ENCODE results near the gene GSTA5.
A peak's percentile ranks its signal among the peaks of the same experiment; 100 is the strongest.
"Not testable (repeated sequence)": the region's sequence is repeated elsewhere in the genome, so short reads cannot be mapped to it uniquely, and the experiment has no call there.

GSTA5 gene

DNA sequence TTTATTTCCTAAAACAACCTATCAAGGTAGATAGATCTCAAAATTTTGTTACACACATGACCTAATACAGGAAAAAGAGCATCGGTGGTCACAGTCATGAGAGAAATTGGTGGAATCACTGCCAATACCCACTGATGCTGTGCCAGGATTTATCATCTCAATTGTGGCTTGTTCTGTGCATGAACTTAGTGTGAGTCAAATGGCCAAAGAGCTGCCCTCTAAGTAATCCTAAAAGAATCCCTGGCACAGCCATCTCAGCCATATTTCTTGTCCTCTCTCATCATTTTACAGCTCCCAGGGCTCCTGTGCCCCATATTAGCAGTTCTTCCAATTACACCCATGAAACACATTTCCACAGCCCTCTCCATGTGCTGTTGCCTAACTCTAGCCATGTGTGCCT, 6.1 kb downstream of the GSTA5 start:
- DNase-seq (ENCODE audit: low spot score) = no peak

DNA sequence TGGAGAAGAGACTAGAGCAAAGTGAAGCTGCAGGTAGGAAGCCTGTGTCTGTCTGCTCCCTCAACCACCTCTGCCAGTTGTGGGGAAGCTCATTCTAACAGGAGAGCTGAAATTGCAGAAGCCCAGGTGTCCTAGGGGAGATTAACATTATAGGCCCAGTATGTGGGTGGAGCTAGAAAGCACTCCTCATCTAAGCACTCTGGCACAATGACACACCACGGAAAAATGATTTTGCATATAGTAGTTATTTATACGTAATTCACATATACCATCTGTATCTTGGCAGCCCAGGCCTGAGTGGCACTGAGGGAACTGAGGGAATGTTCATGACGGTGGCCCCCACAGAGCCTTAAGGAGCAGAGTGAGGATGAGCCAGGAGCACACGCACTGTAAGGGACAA, 9.7 kb downstream of the GSTA5 start:
- DNase-seq (ENCODE audit: low spot score) = not testable (repeated sequence)

DNA sequence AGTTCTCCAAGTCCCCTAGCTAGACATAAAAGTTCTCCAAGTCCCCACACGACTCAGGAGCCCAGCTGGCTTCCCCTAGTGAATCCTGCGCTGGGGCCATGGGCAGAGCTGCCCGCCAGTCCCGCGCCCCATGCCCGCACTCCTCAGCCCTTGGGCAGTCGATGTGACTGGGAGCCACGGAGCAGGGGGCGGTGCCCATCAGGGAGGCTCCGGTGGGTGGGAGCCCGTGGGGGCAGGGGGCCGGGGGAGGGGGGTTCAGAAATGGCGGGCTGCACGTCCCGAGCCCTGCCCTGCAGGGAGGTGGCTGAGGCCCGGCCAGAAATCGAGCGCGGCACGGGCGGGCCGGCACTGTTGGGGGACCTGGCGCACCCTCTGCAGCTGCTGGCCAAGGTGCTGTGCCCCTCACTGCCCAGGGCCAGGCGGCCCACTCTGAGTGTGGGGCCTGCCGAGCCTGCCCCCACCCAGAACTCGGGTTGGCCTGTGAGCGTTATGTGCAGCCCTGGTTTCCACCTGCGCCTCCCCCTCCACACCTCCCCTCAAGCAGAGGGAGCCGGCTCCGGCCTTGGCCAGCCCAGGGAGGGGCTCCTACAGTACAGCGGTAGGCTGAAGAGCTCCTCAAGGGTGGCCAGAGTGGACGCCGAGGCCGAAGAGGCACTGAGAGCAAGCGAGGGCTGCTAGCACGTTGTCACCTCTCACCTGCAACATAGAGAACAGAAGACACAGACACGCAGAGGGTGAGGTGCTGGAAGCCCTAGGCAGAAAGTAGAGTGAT, 11.4 kb downstream of the GSTA5 start:
- no peak for DNase-seq (ENCODE audit: low spot score)

DNA sequence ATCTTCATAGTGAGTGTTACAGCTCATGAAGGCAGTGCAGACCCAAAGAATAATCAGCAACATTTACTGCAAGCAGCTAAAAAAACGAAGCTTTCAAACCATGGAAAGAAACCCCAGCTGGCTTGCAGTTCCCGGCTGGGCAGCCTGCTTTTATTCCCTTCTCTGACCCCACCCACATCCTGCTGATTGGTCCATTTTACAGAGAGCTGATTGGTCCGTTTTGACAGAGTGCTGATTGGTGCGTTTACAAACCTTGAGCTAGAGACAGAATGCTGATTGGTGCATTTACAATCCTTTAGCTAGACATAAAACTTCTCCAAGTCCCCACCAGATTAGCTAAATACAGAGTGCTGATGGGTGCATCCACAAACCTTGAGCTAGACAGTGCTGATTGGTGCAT, 12.0 kb downstream of the GSTA5 start:
- DNase-seq (ENCODE audit: low spot score) = not testable (repeated sequence)

DNA sequence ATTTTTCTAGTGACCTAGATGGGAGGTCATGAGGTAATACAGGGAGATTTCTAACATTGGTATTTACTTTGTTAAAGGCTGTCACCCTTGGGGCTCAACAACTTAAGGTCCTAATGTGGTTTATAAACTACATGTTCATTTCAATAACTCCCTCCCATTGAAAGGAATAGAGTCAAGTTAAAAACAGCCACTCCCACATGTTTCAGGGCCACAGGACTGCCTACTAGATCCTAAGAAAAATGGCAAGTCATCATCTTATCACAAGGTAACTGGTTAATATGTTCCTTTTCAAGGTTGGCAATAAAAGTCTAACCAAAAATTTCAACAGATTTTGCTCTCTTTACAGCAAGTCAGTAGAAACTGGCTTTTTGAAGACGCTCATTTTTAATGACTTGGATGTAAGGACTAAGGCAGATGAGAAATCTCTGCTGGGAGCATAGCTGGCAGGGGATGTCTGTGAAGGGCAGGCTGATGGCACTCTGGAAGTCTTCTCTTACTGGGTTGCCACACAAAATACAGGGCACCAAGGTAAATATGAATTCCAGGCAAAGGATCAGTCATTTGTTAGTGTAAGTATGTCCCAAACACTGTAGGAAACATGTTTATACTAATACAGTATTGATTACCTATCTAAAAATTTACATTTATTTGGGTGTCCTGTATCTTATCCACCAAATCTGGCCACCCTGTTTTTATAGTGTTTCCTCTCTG, 13.4 kb downstream of the GSTA5 start:
- DNase-seq (ENCODE audit: low spot score) = not testable (repeated sequence)

DNA sequence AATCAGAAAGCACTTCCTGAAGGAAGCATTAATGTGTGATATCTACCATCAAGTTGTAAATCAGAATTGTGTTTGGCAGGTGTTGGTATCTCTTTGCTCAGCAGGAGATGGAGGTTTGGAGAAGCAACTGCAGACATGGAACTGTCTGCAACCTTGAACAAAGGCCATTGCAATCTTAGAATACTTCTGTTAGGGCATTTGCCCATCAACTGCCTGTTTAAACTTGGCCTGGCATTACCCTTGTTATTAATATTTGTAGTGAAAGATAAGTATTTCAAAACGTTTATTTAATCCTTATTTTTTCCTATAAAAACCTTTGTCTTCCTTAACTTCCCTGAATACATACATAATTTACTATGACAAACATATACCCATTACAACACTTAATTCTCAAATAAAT, 14.1 kb downstream of the GSTA5 start:
- DNase-seq (ENCODE audit: low spot score) = no peak

DNA sequence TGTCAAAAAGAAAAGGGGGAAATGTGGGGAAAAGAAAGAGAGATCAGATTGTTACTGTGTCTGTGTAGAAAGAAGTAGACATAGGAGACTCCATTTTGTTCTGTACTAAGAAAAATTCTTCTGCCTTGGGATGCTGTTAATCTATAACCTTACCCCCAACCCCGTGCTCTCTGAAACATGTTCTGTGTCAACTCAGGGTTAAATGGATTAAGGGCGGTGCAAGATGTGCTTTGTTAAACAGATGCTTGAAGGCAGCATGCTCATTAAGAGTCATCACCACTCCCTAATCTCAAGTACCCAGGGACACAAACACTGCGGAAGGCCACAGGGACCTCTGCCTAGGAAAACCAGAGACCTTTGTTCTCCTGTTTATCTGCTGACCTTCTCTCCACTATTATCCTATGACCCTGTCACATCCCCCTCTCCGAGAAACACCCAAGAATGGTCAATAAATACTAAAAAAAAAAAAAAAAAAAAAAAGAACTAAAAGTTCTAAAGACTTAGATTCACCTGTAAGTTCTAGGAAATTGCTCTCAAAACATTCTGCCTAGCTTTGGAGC, 14.6 kb downstream of the GSTA5 start:
- DNase-seq (ENCODE audit: low spot score) = not testable (repeated sequence)

DNA sequence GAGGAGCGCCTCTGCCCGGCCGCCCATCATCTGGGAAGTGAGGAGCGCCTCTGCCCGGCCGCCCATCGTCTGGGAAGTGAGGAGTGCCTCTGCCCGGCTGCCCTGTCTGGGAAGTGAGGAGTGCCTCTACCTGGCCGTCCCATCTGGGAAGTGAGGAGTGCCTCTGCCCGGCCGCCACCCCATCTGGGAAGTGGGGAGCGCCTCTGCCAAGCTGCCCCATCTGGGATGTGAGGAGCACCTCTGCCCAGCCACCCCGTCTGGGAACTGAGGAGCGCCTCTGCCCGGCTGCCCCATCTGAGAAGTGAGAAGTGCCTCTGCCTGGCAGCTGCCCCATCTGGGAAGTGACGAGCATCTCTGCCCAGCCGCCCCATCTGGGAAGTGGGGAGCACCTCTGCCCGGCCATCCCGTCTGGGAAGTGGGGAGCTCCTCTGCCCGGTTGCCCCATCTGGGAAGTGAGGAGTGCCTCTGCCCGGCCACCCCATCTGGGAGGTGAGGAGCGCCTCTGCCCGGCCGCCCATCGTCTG, 15.3 kb downstream of the GSTA5 start:
- not testable (repeated sequence) for DNase-seq (ENCODE audit: low spot score)

DNA sequence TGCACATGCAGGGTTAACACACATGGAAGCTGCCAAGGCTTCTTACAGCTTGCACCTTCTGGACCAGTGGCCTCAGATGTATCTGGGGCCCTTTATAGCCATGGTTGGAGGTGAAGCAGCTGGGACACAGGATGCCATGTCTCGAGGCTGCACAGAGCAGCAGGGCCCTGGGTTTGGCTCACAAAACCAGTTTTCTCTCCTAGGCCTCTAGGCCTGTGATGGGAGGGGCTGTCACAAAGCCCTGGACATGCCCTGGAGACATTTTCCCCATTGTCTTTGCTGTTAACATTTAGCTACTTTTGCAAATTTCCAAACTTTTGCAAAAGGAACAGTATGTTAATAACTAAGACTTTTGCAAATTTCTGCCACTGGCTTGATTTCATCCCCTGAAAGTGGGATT, 18.8 kb downstream of the GSTA5 start:
- DNase-seq (ENCODE audit: low spot score) = no peak

DNA sequence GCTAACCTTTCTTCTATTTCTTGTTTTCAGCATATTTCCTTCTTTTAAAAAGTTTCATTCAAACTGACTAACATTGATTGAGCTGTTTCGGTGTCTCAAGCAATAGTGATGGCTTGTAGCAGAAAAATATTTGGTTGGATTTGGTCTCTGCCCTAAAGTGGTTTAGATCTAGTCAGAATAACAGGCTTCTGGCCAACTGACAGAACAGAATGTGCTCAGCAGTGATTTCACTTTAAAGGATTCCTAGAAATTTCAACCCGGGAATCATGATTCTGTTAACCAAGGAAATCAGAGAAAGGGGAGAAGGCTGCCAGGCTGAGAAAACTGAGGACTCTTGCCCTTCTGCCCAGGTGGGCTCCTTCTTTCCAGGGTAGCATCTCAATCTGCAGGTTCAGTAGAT, 20.4 kb downstream of the GSTA5 start:
- DNase-seq (ENCODE audit: low spot score) = no peak

DNA sequence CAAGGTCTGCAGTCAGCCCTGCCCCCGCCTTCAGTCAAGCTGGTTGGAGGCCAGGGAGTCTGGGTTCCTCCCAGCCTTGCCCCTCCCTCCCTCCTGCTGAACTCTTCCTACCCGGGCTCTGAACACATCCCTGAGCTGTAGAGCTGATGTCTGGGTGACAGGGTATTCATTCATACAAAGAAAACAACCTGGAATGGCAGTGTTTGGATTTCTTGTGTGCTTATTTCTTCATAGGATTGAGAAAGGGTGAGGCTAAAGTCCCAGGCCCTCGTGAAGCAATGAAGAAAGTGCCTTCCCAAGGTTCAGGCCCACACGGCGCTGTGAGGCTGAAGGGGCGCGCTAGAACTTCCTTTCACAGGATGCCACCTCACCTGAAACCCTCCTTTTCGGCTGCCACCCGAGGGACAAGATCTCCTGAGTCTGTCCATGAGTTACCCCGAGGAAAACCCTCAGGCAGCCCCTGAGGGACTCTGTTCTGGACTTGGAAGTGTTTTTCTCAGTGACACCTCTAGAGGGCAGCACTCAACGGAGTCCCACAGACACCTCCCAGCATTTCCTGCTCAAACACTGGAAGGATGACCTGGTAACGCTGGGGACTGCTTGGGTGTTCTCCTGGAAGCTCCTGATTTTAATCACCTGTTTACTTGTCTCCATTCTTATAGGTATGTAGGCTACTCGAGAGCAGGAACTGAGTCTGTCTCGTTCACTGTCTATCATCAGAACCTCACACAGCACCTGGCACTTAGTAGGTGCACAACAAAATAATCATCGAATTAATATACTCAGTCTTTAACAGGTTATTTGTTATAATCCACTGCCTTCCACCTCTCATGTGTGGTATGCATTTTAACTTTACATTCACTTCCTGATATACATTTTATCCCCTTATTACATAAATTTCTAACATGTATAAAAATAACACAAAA, 25.2 kb downstream of the GSTA5 start:
- peak; percentile 26 for DNase-seq (ENCODE audit: low spot score)

DNA sequence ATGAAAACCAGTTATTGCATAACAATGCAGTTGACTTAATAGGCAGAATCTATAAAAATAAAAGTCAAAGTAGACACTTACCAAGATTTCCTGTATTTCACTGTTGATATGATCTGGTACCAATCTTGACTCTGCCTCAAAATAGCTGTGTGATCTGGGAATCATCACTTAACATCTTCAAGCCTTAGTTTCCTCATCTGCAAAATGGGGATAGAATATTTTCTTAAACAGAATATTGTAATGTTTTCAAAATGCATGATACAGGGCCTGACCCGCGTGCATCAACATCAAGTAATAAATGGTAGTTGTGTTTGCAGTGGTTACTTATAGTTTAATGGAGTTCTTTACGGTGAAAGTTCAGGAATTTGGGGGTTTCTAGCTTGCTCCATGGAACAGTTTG, 26.1 kb downstream of the GSTA5 start:
- not testable (repeated sequence) for DNase-seq (ENCODE audit: low spot score)

DNA sequence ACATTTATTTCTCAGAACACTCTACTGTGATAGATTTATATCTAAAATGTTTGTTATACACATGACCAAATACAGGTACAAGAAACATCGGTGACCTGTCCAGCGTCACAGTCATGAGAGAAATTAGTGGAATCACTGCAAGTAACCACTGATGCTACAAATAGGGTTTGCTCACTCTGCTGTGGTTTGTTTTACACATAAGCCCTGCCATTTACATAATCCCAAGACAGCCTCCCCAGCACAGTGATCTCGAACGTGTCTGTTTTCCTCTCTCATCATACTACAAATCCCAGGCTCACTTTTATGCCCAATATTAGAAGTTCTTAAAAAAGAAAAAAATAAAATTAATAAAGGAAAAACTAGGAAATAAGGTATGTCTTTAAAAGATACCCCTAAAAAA, 30.8 kb downstream of the GSTA5 start:
- DNase-seq (ENCODE audit: low spot score) = not testable (repeated sequence)

DNA sequence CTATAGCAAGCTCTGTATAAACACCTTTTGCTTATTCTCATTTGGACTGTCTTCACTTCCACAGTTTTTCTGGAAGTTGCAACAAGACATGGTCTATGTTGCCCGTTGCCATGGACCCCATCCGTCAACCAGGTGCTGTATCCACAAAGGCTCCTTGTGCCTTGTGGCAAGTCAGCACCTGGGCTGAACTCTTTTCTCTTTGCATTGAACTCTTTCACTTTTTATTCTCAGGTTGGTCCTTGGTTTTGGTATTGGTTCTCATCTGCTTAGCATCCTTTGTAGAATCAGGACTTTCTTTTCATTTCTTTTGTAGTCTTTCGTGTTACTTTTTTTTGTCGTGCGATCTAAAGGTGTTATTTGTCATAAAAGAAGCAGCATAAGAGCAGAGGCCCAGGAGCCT, 32.0 kb downstream of the GSTA5 start:
- no peak for DNase-seq (ENCODE audit: low spot score)

DNA sequence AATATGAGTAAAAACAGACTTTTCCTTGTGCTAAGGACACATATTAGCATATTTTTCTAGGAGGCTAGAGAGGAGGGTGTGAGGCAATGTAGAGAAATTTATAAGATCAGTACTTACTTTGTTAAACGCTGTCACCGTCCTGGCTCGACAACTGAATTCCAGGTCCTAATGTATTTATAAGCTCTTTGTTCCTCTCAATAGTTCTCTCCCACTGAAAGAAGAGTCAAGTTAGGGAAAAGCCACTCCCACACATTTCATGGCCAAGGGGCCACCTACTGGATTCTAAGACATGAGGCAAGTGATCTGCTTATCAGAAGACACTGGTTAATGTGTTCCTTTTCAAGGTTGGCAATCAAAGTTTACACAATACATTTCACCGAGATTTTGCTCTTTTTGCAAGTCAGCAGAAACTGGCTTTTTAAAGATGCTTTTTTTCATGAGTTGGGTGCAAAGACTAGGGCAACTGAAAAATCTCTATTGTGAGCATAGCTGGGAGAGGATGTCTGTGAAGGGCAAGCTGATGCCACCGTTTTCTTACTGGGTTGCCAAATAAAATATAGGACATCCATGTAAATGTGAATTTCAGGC, 36.9 kb downstream of the GSTA5 start, which contains the start of gene GSTA1:
GSTA1 (minus strand) TSS at position 149 of the 588 bp plus-strand sequence. CDS start 4,549 bp downstream, outside the sequence.
- DNase-seq (ENCODE audit: low spot score) = not testable (repeated sequence)

DNA sequence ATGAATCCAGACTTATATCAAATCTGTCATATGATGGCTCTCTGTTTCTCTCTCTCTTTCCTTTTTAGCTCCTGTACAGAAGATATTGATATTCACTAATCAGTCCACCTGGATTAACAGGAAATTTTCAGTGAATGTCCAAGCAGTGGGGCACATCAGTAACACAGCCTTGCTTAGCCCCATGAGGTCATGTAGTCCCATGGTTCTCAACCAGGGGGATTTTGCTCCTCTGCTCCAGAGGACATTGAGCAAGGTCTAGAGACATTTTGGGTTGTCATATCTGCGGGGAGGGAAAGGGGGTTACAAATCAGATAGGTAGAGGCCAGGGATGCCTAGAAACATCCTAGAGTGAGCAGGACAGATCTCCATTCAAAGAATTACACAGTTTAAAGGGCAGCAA, 37.8 kb downstream of the GSTA5 start:
- DNase-seq (ENCODE audit: low spot score) = no peak

DNA sequence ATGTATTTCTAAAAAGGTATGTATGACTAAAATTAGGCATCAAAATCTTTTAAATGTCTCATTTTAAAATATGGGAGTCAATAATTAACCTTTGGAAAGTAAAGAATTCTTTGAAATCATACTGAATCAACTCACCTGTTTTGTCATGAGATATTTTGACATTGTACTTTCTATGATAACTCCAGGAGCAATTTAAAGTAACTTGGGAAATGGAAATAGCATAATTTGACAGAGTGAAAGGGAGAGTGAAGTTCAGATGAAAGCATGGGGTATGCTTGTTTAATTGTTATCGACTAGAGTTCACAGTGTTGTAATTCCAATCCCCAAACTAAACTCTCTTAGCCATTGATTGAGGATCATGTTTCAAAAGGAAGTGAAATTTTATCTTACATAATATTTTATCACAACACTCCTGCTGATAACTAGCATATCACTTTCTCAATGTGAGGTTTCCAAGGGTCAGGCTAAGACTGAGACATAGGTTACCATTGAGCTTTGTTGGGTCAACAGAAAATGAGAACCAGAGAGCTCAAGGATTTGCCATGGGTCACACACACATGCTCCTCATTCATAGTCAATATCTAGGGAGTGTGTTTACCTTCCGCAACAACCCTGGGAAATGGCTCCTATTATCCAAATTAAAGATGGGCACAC, 39.3 kb downstream of the GSTA5 start:
- DNase-seq (ENCODE audit: low spot score) = no peak

DNA sequence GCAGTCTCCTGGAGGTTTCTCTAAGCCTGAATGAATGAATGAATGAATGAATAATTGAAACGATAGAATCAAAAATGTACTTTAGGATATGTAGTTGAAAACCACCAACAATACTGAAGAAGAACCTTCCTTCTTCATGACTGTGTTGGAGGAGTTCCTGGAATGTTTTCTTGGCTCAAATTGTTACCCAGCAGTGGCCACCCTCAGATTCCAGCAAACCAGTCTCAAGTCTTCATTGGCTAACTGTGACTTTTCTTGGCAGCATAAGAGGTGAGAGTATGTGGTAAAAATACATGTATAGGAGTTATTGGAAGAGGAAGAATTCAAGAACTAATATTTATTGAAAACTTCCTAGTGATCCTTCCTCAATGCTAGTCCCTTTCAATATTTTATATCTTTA, 41.3 kb downstream of the GSTA5 start:
- not testable (repeated sequence) for DNase-seq (ENCODE audit: low spot score)

DNA sequence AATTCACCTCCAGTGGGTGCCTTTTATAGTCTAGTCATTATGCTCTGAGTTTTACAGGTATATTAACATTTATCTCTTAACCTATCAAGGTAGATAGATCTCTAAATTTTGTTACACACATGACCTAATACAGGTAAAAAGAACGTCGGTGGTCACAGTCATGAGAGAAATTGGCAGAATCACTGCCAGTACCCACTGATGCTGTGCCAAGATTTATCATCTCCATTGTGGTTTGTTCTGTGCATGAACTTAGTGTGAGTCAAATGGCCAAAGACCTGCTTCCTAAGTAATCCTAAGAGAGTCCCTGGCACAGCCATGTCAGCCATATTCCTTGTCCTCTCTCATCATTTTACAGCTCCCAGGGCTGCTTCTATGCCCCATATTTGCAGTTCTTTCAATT, 46.2 kb downstream of the GSTA5 start:
- DNase-seq (ENCODE audit: low spot score) = not testable (repeated sequence)

DNA sequence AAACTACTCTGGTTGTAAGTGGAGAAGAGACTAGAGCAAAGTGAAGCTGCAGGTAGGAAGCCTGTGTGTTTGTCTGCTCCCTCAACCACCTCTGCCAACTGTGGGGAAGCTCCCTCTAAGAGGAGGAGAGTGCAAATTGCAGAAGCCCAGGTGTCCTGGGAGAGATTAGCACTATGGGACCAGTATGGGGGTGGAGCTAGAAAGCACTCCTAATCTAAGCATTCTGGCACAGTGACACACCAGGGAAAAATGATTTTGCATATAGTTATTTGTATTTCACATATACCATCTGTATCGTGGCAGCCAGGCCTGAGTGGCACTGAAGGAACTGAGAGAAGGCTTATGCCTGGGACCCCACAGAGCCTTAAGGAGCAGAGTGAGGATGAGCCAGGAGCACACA, 49.8 kb downstream of the GSTA5 start:
- DNase-seq (ENCODE audit: low spot score) = no peak

DNA sequence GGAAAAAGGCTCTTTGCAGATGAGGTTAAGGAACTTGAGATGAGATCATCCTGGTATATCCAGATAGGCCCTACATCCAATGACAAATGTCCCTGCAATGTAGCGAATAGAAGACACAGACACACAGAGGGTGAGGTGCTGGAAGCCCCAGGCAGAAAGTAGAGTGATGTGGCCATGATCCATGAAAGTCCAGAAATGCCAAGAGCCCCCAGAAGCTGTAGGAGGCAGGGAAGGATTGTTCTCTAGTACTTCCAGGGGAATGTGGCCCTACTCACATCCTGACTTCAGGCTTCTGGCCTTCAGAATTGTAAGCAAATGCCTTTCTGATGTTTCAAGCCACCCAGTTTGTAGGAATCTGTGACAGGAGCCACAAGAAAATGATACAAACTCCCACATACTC, 51.0 kb downstream of the GSTA5 start:
- DNase-seq (ENCODE audit: low spot score) = not testable (repeated sequence)

Measured in kidney capillary endothelial cell (primary cell).